A673 (cell line): ENCODE results near the gene EXD3. TPM values are rescaled to one million over a fixed set of nuclear protein-coding genes. Genes with fewer than 3 reads are reported as not detected.
"Not testable (repeated sequence)": the region's sequence is repeated elsewhere in the genome, so short reads cannot be mapped to it uniquely, and the experiment has no call there.

Experiments used
- BruUV-seq: library from RNA; stranded (reverse); fragments of 400-500 nt; replicated peaks from 2 replicates; lab custom pipeline; 2021; lab: Mats Ljungman, UMichigan
- CTCF ChIA-PET: fragments of 300-600 bp; sonication (Branson Sonifier 250); formaldehyde crosslinking; loops from one replicate; lab custom pipeline; 2022; ENCODE audit warnings: antibody characterized with exemption; lab: Charles Lee
- POLR2A ChIA-PET: fragments of 300-600 bp; sonication (Branson Sonifier 250); formaldehyde crosslinking; loops from one replicate; lab custom pipeline; 2022; ENCODE audit warnings: antibody characterized with exemption; ENCODE audit not compliant: low non-redundant PET; lab: Charles Lee
- DNase-seq: peaks from one replicate; pipeline ENCODE4 v3.0.0-alpha.2; 2015; ENCODE audit warnings: low spot score
- H3K27ac ChIP-seq: fragments of 200-600 bp; sonication (generic); 2 replicates; pipeline ENCODE4 v1.5.1; 2016; ENCODE audit warnings: mixed run types, low read depth, mild to moderate bottlenecking, mixed read lengths, antibody characterized with exemption, low read length; ENCODE audit not compliant: poor library complexity, severe bottlenecking
- H3K27me3 ChIP-seq: fragments of 200-600 bp; sonication (generic); replicated peaks from 2 replicates; pipeline ENCODE4 v1.6.1; 2017; ENCODE audit warnings: mixed run types, low read depth, mild to moderate bottlenecking, mixed read lengths, antibody characterized with exemption, low read length; ENCODE audit not compliant: insufficient read depth, poor library complexity
- H3K36me3 ChIP-seq: fragments of 200-600 bp; sonication (generic); 2 replicates; pipeline ENCODE4 v1.6.1; 2016; ENCODE audit warnings: mixed run types, mild to moderate bottlenecking, mixed read lengths, antibody characterized with exemption, low read length; ENCODE audit not compliant: insufficient read depth, poor library complexity, severe bottlenecking
- H3K4me1 ChIP-seq: fragments of 200-600 bp; sonication (generic); 2 replicates; pipeline ENCODE4 v1.6.1; 2017; ENCODE audit warnings: mixed run types, mild to moderate bottlenecking, mixed read lengths, antibody characterized with exemption, low read length; ENCODE audit not compliant: insufficient read depth, poor library complexity, severe bottlenecking
- H3K4me3 ChIP-seq: fragments of 200-600 bp; sonication (generic); 2 replicates; pipeline ENCODE4 v1.5.1; 2016; ENCODE audit warnings: low read depth, mixed run types, mild to moderate bottlenecking, mixed read lengths, low read length; ENCODE audit not compliant: poor library complexity, severe bottlenecking
- H3K9me3 ChIP-seq: fragments of 200-600 bp; sonication (generic); 2 replicates; pipeline ENCODE4 v1.6.1; 2016; ENCODE audit warnings: mixed run types, low read depth, mild to moderate bottlenecking, mixed read lengths, antibody characterized with exemption, low read length; ENCODE audit not compliant: poor library complexity, severe bottlenecking
- EZH2 ChIP-seq: fragments of 200-600 bp; sonication (generic); IDR thresholded peaks from 2 replicates; pipeline ENCODE4 v1.6.1; 2017; ENCODE audit warnings: borderline replicate concordance, low read depth, mild to moderate bottlenecking, mixed read lengths, antibody characterized with exemption, low read length; ENCODE audit not compliant: poor library complexity, severe bottlenecking
- intact Hi-C: fragments of 100-400 bp; cut with micrococcal nuclease; formaldehyde crosslinking; loops from one replicate; pipeline ENCODE4 v1.10.0; 2022; ENCODE audit not compliant: unreplicated experiment
- total RNA-seq: library from RNA; stranded (reverse); gene quantifications from 2 replicates; pipeline ENCODE4 v1.2.3, GENCODE V29; 2021
- TF ChIP-seq, protein P1 (sequence below): fragments of 300-800, 200-600 bp; sonication (generic); conservative IDR thresholded peaks from 2 replicates; pipeline ENCODE4 v1.5.1; 2017; ENCODE audit warnings: low read depth, mild to moderate bottlenecking, antibody characterized with exemption, low read length, moderate library complexity, mixed read lengths

EXD3 gene
- total RNA-seq, 1 experiment from 2014 or later, result 6.3 TPM

DNA sequence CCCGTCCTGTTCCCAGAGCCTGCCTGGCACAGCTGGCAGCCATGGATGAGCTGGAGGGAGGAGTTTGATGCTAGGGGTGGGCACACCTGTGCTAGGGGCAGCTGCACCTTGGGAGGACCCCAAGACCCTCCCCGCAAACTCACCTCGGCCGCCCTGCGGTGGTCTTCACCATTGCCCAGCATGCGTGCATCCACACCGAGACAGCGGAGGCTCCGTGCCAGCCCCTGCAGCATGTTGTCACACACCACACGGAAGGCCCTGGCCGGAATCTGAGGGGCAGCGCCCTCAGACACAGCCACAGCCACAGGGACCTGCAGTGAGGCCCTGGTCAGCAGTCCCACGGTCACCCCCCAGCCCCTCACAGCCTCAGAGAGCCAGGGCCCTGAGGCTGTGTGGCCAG is 75.0 kb downstream of the EXD3 start:
- no TSS peak for BruUV-seq
- Histone ChIP-seq H3K9me3 (no peaks in the 10 kb centered on the region), H3K4me3 (no peak overlapping the region), H3K27me3 (no peaks in the 10 kb centered on the region), H3K36me3 (no peaks in the 10 kb centered on the region), H3K4me1 (no peaks in the 10 kb centered on the region), H3K27ac (no peak overlapping the region)
- intact Hi-C loops, result no loop called here
- POLR2A ChIA-PET, result no interaction called here
- no peak for TF ChIP-seq EZH2
- TF ChIP-seq, protein P1, sequence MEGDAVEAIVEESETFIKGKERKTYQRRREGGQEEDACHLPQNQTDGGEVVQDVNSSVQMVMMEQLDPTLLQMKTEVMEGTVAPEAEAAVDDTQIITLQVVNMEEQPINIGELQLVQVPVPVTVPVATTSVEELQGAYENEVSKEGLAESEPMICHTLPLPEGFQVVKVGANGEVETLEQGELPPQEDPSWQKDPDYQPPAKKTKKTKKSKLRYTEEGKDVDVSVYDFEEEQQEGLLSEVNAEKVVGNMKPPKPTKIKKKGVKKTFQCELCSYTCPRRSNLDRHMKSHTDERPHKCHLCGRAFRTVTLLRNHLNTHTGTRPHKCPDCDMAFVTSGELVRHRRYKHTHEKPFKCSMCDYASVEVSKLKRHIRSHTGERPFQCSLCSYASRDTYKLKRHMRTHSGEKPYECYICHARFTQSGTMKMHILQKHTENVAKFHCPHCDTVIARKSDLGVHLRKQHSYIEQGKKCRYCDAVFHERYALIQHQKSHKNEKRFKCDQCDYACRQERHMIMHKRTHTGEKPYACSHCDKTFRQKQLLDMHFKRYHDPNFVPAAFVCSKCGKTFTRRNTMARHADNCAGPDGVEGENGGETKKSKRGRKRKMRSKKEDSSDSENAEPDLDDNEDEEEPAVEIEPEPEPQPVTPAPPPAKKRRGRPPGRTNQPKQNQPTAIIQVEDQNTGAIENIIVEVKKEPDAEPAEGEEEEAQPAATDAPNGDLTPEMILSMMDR, result no peak
- DNase-seq, result no peak
- CTCF ChIA-PET, result no interaction called here

DNA sequence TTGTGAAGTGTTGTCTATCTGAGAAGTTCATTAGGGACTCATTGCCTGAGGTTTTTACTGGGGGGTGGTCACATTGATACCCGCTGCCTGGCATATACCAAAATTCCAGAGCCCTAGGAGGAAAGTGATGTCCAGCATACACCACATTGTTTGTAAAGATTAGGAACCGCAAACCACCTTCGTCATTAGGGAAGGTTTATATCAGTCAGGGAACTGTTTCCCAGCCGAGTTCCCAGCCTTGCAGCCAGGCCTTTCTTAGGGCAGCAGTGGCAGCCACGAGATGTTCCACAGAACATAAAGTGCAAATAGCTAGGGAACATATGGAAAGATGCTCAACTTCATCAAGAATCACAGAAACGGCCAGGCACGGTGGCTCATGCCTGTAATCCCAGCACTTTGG is 80.5 kb downstream of the EXD3 start:
- Histone ChIP-seq H3K36me3 (no peaks in the 10 kb centered on the region), H3K27me3 (no peaks in the 10 kb centered on the region), H3K4me1 (no peaks in the 10 kb centered on the region), H3K9me3 (peaks cover 4% of the 10 kb centered on the region), H3K4me3 (no peak overlapping the region), H3K27ac (no peak overlapping the region)
- TF ChIP-seq EZH2, result no peak
- TF ChIP-seq, protein P1, result no peak
- ChIA-PET POLR2A (no interaction called here), CTCF (no interaction called here)
- BruUV-seq, result no TSS peak
- DNase-seq, result no peak
- intact Hi-C loops, result no loop called here

DNA sequence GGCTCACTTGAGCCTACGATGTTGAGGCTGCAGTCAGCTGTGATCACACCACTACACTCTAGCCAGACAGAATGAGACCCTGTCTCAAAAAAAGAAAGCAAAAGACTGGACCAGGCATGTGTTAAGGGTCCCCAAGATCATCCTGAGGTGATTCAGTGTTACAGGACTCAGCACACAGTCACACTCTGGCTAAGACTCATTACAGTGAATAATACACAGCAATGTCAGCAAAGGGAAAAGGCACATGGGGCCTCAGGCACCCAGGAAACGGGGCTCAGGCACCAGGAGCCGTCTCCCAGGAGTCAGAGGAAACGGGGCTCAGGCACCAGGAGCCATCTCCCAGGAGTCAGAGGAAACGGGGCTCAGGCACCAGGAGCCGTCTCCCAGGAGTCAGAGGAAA is 81.7 kb downstream of the EXD3 start:
- ChIA-PET POLR2A (no interaction called here), CTCF (no interaction called here)
- H3K4me3 ChIP-seq, result no peak overlapping the region
- no peaks in the 10 kb centered on the region for H3K36me3 ChIP-seq
- no peaks in the 10 kb centered on the region for H3K4me1 ChIP-seq
- H3K9me3 ChIP-seq, result peaks cover 9% of the 10 kb centered on the region
- no TSS peak for BruUV-seq
- H3K27ac ChIP-seq, result no peak overlapping the region
- no peak for DNase-seq
- intact Hi-C loops, result no loop called here
- TF ChIP-seq, protein P1, result no peak
- no peak for TF ChIP-seq EZH2
- no peaks in the 10 kb centered on the region for H3K27me3 ChIP-seq

DNA sequence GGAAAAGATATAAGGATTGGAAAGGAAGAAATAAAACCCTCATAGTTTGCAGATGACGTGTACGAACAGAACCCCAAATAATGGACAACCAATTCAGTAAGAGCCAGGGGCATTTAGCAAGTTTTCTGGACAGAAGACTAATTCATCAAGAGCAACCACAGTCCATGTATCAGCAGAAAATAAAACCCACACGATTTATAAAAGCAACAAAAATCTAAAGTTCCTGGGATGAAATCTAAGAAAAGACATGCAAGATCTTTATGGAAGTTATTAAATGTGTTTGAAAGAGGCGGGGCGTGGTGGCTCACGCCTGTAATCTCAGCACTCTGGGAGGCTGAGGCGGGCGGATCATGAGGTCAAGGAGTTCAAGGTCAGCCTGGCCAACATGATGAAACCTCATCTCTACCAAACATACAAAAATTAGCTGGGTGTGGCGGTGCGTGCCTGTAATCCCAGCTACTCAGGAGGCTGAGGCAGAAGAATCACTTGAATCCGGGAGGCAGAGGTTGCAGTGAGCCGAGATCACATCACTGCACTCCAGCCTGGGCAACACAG is 83.0 kb downstream of the EXD3 start:
- H3K27ac ChIP-seq, H3K4me1 ChIP-seq, DNase-seq, intact Hi-C loops, CTCF ChIA-PET, H3K4me3 ChIP-seq, POLR2A ChIA-PET, BruUV-seq, H3K27me3 ChIP-seq, H3K36me3 ChIP-seq: not testable (repeated sequence)
- H3K9me3 ChIP-seq, result peaks cover 10% of the 10 kb centered on the region
